ENCODE data around the gene TRMT10A. TPM values are rescaled to one million over a fixed set of nuclear protein-coding genes. Genes with fewer than 3 reads are reported as not detected.

Gene TRMT10A
- total and polyA plus RNA-seq, 2 of the 13 experiments (the other 11 are each of a cell fraction or from before 2014, with no cell fraction given): 3.9 to 12.6 TPM

GRCh38 chr4:99536848-99537247, 27.0 kb downstream of the TRMT10A start (continued):
- TF ChIP-seq ARID4A (CRISPR knock-in tag; IDR thresholded peaks at IDR 0.05; ENCODE audit: borderline replicate concordance): no peak
- TF ChIP-seq NCOR1 (IDR thresholded peaks at IDR 0.05; ENCODE audit: borderline replicate concordance, low read length): peak; percentile 24; the same call in 1 of the 2 replicates
- TF ChIP-seq CERS6 (CRISPR knock-in tag; IDR thresholded peaks at IDR 0.05): no peak
- no peak for TF ChIP-seq SSRP1 (CRISPR knock-in tag; IDR thresholded peaks at IDR 0.05)
- no peak for TF ChIP-seq MTF1 (CRISPR knock-in tag; IDR thresholded peaks at IDR 0.05)
- TF ChIP-seq ZBTB25 (CRISPR knock-in tag; IDR thresholded peaks at IDR 0.05): no peak
- TF ChIP-seq MAFK (conservative IDR thresholded peaks at IDR 0.05 in 1 of 2, IDR thresholded peaks at IDR 0.05 in 1 of 2; ENCODE audit: low read length in 2 of 2): no peak
- no peak for TF ChIP-seq THAP11 (CRISPR knock-in tag; IDR thresholded peaks at IDR 0.05)
- no peak for TF ChIP-seq ZNF580 (CRISPR knock-in tag; IDR thresholded peaks at IDR 0.05; ENCODE audit: borderline replicate concordance, low read depth)
- TF ChIP-seq ATF1 (CRISPR knock-in tag; IDR thresholded peaks at IDR 0.05): no peak
- no peak for TF ChIP-seq ZNF205 (CRISPR knock-in tag; IDR thresholded peaks at IDR 0.05)
- TF ChIP-seq ZBTB7A (CRISPR knock-in tag; IDR thresholded peaks at IDR 0.05): no peak
- TF ChIP-seq ZKSCAN8 (CRISPR knock-in tag; IDR thresholded peaks at IDR 0.05; ENCODE audit: borderline replicate concordance): no peak
- no peak for TF ChIP-seq ZNF230 (CRISPR knock-in tag; IDR thresholded peaks at IDR 0.05)
- no peak for TF ChIP-seq ZBTB20 (CRISPR knock-in tag; IDR thresholded peaks at IDR 0.05; ENCODE audit: borderline replicate concordance, low read depth)
- no peak for TF ChIP-seq RFX3 (CRISPR knock-in tag; IDR thresholded peaks at IDR 0.05)
- TF ChIP-seq ZBTB37 (CRISPR knock-in tag; IDR thresholded peaks at IDR 0.05): no peak
- peak; percentile 60; the same call in 1 of the 2 replicates for TF ChIP-seq ZNF609 (CRISPR knock-in tag; IDR thresholded peaks at IDR 0.05; ENCODE audit: borderline replicate concordance)

Measured in HepG2 (cell line).